ENCODE measurements around the gene ANKRD33B. TPM values are rescaled to one million over a fixed set of nuclear protein-coding genes. Genes with fewer than 3 reads are reported as not detected.
"Not testable (repeated sequence)": the region's sequence is repeated elsewhere in the genome, so short reads cannot be mapped to it uniquely, and the experiment has no call there.

ANKRD33B gene
- total RNA-seq, 1 donor from 2014 or later, result 7.2 TPM

DNA sequence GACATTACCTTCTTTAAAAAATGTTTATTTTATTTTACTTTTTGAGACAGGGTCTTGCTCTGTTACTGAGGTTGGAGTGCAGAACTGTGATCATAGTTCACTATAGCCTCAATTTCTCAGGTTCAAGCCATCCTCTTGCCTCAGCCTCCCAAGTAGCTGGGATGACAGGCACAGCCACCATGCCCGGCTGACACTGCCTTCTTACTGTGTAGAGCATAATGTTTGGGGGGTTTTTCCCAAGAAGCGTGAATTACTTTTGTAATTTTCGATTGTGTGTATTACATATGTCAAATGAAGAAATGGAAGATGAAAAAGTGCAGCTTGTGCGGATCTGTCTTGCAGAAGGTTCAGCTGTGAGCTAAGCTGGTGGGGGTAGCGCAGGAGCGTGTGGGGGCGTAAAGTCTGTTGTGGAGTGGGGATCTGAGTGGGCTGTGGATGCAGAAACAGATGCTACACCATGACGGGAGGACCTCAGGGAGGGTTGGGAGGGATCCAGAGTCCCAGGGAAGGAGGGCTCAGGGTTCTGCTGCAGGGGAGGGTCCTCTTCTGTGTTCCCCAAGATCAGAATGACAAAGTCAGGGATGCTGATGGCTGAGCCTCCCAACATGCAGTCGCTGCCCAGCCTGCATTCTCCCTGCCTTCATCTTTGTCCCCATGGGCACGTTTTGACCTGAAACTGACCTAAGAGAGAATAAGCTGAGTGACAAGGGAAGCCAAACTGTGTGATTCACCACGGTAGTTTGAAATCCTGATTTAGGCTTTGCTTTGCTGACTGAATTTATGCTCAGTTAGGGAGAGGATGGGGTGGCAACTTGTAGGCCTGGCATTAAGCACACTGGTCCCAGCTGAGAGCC, 6.8 kb upstream of the ANKRD33B start:
- DNase-seq (ENCODE audit: low spot score), result peak; percentile 38

DNA sequence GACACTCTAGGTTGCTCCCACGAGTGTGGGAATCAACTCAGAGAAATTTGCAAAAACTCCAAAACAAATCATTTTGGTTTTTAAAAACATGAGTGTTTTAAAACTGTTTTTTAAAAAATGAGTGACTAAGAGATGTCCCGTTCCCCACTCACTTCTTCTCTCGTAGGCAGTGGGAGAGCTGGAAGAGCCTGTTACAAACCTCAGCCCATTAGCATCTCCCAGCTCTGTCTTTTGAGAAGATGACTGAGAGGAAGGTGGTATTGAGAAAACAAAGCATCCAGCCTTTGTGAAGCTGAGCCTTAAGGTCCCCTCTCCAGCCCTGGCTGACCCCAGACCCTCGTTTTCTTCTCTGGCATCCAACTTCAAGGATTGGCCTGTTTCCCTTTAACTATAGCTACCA, 4.7 kb upstream of the ANKRD33B start:
- DNase-seq (ENCODE audit: low spot score), result no peak

DNA sequence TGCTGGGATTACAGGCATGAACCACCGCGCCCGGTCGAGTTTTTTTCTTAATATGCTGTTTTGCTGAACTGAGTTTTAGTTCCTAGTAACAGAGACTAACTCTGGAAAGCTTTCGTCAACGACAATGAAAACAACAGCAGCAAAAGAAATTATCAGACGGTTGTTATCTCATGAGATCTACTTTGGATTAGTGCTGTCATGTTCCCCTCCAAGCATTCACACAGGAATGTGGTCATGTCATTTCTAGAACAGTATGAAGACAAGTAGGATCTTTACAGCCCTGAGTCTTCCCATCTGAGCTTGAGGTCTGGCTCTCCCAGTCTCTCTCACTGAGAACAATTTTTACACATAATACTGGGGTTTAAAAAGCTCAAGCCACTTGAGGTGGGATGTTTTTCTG, 4.0 kb upstream of the ANKRD33B start:
- DNase-seq (ENCODE audit: low spot score), result peak; percentile 80

DNA sequence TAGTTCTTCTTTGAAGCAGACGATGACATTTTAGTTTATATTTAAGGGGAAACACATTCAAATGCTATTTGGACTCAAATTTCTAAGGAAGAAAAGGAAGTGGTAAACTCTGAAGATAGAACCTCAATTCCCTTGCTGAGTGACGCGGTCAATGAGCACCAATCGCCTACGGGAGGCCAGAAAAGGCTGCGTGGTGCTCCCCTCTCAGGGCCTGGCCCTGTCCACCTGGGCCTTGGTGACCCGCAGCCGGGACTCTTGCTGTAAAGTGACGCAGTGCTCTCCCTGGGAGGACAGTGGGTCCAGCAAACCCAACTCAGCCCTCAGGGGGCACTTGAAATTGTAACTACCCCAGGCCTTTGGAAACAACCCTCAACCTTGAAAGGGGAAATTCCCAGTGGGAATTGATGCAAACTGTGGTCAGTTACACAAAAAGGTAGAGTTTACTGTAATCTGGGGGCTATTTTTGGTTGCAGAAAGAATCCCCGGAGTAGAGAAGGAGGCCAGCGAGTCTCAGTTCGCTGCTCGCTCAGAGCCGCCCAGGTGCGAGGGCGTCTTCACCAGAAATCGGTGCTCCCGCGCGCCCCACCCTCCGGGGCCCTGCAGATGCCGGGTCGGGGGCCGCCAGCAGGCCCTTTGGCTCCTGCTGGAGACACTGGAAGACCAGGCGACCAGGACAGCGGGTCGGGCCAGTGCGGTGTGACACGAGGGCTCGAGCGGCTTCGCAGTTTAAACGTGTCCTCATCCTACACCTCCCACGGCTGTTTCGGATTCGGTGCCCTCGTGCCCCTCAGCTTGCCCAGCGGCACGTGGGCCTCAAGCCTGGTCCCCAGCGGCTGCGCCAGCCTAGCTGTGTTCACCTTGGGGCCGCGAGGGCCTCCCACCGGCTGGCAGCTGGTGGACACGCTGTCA, 1.4 kb upstream of the ANKRD33B start:
- DNase-seq (ENCODE audit: low spot score), result no peak

DNA sequence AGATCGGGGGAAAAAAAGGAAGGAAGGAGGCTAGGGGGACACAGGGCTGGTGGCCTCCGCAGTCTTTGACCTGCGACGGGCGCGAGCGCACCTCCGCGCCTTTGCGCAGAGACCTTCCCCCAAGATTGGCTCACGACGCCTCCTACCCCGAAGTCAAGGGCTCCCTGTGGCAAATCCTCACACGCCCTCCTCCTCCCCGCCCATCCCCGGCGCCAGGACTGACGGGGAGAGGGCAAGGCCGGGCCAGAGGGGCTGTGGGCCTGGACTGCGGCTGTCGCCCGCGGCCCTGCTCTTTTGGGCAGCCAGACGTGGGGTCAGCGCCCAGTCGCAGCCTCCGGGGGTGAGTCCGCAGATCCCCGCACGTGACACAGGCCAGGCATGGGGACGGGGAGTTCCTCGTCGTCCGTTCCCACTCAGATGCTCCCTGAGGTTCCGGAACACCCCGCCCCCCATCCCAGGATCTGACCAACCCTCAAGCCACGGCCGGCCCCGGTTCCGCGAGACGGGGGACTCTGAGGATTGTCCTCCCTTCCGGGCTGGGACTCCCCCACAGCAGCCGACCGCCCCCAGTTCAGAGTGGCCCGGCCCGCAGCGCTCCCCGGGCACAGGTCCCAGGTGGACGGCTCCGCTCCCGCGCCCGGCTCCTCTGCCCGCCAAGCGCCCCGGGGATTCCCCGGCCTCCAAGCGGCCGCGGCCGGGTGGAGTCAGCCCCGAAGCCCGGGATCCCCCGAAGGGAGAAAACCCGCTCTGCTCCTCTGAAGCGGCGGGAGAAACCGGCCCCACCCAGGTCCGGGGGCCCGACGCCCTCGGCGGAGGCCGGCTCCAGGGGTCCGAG, 543 bp upstream of the ANKRD33B start:
- DNase-seq (ENCODE audit: low spot score), result peak; percentile 31

DNA sequence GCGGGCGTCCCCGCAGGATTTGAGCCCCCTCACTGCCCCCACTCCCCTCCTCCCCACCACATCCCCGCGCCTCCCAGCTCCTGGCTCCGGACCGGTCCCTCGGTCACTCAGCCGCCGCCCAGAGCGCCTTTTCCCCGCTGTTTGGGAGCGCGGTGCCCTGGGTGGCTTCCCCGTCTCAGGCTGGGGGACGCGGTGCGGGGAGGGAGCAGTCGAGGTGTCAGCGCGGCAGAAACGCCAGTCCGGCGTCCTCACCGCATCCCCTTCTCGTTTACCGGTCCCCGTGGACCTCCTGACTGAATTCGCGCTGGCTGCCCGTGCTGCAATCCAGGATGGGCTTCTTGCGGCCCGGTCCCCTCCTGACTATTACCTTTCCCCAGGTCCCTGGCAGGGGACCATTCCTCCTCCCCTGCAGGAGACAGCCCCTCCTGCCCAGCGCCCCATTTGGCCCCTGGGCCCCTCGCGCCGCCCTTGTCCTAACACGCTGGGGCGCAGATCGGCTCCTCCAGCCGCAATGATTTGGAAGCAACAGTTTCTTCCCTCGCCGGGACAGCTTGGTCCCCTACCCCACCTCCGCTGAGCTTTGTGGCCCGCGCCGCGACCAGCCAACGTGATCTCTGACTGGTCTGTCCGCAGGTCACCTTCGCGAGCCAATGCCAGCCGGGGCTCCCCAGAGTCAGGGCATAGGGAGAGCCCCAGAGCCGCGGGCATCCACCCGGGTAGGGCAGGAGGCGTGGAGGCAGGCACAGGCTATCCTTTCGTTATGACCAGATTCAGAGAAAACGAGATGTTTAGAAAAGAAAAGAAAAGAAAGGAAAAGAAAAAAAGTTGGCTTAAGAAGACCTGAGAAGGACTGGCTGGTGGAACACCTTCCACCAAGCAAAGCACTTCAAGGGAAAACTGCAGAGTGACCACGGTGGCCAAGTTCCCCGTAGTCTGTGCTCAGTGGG, 1.2 kb downstream of the ANKRD33B start:
- no peak for DNase-seq (ENCODE audit: low spot score)

DNA sequence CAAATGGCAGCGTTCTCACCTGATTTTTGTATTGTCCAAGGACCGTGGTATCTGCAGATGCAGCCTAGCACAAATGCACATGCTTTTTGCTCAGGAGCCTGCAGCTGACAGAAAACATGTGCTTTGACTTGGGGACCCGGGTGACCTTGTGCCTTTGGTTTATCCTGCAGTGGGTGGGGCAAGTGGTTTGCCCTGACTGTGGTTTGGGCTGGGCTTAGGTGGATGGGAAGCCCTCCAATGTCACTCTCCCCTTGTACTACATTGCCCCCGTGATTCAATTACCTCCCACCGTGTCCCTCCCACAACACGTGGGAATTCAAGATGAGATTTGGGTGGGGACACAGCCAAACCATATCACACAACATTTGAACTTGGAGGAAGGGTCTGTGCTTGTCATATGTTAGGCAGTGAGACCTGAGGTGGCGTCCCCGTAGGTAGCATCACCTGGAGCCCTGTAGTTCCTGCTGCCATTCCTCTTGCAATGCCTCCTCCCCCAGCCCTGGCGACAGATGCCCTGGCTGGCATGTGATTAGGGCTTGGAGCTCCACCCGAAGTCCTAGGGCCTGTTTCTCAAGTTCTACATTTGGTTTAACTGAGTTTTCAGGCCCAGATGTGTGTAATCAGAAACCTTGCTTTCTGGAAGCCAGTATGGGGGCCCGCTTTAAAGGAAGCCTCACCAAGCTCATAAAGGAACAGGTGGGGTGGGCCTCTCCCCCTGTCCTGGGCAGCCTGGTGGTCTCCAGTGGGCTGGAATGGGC, 2.1 kb downstream of the ANKRD33B start:
- no peak for DNase-seq (ENCODE audit: low spot score)

DNA sequence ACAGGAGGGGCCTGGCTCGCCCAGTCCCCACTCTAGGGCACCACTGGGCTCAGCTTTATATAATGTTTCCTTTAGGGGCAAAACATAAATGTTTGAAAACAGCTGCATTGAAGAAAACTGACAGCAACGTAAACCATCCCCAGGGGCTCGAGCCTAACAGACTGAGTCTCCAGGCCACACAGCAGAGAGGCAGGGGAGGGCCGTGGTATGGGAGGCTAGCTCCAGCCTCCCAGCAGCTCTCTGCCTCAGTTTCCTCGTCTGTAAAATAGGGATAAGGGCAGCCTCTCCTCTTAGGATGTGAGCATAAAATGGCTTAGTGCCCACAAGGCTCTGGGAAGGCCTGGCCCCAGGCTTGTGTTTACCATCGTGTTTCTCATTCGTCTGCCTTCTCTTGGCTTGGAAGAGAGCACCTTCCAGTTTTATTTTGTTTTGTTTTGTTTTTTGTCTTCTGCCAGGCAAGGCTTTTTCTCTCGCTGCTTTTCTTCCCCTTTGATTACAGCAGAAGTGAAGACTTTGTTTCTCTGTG, 2.7 kb downstream of the ANKRD33B start:
- no peak for DNase-seq (ENCODE audit: low spot score)

DNA sequence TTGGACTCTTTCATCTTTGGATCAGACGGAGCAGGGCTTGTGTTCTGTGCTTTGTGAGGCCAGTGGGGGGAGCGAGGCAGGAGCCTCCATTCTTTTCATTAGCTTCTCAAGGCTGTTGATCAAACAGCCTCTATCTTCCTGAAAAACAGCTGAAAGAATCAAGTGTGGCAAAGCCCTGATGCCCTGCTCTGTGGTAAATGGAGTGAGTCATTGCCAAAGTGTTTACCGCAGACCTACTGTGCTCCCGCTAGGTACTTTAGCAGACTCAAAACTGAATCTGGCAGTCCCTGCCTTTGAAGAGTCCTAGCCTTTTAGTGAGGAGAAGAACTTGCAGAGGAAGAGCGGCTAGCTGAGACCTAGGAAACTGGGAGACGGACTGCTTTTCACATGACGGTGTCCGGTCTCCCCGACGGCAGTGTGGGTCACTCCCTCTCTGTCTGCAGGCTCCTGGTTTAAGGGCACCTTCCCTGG, 3.3 kb downstream of the ANKRD33B start:
- no peak for DNase-seq (ENCODE audit: low spot score)

DNA sequence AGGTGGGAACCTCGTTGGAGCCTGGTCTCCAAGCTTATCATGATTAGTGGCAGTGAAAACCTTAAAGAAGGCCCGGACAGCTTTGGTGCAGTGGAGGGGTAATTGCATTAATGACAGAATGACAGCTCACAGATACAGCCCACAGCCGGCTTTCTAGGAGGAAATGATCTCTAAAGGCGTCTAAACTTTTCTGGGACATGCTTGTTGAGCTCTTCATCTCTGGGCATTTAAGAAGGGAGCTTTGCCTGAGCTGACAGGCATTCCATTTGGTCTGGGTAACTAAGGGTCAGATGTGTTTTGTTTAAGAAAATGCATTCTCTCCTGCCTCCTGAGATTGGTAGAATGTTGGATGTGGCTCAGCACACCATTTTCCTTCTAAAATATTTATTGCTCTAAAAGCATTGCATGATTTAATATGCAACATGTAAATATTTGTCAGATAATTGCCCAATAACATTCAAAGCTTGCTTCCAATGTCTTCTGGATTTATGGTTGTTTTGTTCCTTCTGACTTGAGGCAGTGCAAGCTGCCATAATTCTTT, 4.0 kb downstream of the ANKRD33B start:
- DNase-seq (ENCODE audit: low spot score), result peak; percentile 89

DNA sequence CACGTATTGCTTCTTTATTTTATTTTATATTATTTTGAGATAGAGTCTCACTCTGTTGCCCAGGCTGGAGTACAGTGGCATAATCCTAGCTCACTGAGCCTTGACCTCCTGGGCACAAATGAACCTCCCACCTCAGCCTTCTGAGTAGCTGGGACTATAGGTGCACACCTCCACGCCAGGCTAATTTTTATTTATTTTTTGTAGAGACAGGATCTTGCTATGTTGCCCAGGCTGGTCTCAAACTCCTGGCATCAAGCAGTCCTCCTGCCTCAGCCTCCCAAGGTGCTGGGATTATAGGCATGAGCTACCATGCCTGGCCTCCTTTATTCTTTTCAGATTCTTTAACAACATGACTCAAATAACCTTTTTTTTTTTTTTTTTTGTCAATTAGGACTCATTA, 6.7 kb downstream of the ANKRD33B start:
- not testable (repeated sequence) for DNase-seq (ENCODE audit: low spot score)

DNA sequence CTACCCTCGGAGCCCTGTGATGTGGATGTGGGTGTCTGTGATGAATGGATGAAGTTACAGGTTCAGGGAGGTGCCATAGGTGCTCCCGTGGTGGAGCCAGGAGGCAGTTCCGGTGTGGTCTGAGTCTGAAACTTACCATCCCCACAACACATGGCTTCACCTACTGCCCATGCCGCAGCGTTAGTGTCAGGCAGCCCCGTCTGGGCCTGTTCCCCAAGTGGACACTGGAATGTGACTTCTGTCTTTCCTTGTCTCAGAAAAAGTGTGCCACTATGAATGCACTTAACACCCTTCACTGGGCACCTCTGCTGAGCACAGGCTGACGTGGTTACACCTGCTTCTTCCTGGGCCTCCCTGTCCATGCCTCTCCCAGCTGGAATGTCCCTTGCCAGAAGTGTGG, 8.6 kb downstream of the ANKRD33B start:
- DNase-seq (ENCODE audit: low spot score), result no peak

DNA sequence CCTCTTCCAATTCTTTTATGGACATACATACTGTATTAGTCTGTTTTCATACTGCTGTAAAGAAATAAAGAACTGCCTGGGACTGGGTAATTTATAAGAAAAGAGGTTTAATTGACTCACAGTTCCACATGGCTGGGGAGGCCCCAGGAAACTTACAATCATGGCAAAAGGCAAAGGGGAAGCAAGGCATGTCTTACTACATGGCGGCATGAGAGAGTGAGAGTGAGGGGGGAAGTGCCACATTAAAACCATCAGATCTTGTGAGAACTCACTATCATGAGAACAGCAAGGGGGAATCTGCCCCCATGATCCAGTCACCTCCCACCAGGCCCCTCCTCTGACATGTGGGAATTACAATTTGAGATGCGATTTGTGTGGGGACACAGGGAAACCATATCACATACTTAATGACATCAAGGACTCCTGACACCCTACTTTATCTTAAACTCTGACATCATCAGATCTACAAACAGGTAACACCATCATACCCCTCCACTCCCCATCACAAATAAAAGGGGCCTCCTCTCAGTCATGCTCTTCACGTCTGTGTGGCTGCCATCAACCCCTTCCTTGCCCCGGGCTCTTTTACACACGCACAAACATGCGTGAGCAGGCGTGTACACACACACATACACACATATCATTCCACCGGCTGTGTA, 9.7 kb downstream of the ANKRD33B start:
- DNase-seq (ENCODE audit: low spot score), result no peak

DNA sequence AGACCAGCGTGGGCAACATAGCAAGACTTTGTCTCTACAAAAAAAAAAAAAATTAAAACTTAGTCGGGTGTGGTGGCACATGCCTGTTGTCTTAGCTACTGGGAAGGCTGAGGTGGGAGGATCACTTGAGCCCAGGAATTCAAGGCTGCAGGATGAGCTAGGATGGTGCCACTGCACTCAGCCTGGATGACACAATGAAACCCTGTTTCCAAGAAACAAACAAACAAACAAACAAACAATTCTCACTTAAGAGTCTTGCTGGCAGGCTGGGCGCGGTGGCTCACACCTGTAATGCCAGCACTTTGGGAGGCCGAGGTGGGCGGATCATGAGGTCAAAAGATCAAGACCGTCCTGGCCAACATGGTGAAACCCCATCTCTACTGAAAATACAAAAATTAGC, 11.0 kb downstream of the ANKRD33B start:
- DNase-seq (ENCODE audit: low spot score), result not testable (repeated sequence)

DNA sequence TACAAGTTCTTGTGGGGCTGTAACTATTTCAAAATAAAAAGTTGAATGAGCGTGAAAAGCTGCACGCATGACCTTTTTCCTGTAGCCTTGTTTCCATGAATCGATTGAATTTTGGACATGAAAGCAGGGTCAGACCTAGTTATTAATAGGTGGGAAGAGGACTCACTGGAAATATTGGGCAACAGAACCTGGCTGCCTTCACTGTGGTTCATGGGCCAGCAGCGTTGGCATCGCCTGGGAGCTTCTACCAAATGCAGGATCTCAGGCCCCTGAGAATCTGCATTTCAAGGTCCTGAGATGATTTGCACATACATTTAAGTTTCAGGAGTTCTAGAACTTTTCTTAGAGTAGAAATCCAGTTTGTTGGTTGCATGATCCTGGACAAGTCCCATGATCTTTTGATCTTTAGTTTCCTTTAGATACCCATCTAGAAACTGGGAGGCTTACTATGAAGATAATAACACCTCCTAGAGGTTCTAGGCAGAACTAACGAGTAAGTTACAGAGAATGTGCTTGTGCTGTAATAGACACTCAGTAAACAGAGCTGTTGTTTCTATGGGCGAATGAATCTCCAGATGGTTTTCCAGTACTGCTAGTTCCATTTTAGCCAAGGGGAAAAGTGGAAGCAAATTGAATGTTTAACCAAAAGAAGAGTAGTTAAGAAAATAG, 12.4 kb downstream of the ANKRD33B start:
- DNase-seq (ENCODE audit: low spot score), result no peak

DNA sequence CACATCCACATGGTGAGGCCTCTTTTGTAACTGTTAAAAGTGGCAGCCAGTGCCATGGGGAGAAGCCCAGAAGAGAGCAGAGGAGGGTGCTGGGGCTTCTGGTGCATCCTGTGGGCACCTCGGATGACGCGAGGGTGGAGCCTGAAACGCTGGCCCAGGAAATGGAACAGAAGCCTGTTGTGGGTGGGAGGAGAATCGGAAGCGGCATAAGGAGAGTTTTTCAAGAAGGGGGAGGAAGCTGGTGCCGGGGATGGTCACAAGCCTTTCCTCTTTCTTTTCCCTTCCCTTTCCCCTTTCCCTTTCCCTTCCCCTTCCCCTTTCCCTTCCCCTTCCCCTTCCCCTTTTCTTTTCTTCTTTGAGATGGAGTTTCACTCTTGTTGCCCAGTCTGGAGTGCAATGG, 12.9 kb downstream of the ANKRD33B start:
- DNase-seq (ENCODE audit: low spot score), result no peak

DNA sequence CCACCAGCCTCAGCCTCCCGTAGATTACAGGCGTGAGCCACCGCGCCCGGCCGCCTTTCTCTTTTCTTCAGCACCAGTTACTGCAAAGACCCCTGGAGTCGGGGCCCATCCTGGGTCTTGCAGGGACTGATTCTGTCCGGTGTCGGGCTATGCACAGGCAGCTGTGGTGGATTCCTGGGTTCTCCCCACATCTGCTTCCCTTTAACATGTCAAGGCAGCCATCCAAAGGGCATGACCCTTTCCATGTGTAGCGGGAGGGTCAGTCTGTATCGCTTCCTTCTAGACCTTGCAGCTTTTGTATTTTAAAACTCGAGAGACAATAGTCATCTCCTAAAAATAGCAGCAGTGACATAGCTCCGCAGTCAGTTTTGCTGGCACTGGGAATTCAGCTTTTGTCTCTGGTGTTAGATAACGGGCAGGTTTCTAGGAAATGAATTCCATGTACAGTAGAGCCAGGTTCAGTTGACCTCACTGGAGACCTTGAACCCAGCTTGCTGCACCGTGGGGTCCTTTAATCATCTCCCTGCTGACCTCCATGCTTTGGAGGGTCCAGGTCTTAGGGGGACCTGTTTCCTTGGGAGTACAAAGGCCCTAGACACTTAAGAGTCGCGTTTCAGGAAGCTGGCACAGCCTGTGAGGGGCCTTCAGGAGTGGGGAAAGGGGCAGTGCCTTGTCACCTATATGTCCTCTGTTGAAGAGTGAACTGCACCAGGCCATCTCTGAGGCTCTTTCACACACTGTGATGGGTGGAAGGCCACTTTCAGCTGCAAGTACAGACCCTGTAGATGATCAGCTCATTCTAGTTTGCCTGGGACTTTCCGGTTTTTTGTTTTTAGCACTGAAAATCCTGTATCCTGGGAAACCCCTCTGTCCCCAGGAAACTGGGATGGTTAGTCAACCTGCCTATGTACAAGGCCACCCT, 13.8 kb downstream of the ANKRD33B start:
- DNase-seq (ENCODE audit: low spot score), result no peak

All from umbilical cord (tissue), 2 donors.